A172 (cell line): ENCODE measurements around the gene FKBP2. TPM values are rescaled to one million over a fixed set of nuclear protein-coding genes. Genes with fewer than 3 reads are reported as not detected.

Experiments used
- DNase-seq: peaks from one replicate; pipeline ENCODE4 v3.0.0-alpha.2; 2015; ENCODE audit warnings: low spot score
- total RNA-seq: library from RNA; depleted of rRNA; stranded (reverse); fragments of >200 nt; shearing (Covaris generic); gene quantifications from 2 replicates; pipeline ENCODE4 v1.2.3, GENCODE V29; 2014; rRNA removed

Gene FKBP2
- total RNA-seq, 1 experiment from 2014 or later = 40.5 TPM

DNA sequence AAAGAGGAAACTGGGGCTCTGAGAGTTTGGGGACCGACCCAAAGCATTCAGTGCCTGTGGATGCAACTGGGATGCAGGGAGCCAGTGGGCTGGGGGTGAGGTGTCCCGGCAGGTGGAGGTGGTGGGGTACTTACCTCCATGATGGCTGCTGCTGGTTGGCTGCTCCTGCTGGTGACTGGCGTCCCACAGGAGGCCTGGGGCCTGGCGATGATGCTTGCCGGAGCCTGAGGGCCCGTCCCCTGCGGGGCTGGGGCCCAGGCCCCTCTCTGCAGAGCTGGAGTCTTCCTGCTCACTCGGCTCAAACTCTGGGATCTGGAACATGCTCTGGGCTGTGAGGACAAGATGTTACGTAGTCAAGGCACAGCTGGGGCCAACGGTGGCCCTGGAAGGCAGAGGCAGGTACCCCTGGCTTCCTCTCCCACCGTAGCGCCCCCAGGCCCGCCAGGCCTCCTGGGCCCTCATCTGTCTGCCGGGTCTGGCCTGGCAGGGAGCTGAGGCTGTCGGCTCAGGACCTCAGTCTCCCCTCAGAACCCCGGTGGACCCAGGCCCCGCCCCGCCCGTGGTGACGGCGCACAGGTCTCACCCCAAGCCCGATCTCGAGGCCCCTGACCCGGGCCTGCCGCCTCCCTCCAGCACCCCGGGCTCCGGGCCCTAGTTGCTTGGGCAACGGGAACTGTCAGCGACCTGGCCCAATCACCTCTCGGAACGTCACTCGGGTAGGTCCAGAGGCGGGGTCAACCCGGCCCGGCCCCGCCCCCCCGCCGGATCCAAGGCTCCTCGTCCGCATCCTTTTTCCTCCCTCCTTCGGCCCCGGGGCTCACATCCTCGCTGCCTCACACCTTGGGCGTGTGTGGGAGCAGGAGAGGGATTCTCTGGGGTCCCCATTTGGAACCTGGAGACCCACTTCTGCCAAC is 43.4 kb downstream of the FKBP2 start, which contains the start of gene BAD:
BAD (minus strand) TSS at position 618 of the 914 bp plus-strand sequence; CDS start at position 321, 297 bp downstream.
- peak; percentile 87 for DNase-seq

DNA sequence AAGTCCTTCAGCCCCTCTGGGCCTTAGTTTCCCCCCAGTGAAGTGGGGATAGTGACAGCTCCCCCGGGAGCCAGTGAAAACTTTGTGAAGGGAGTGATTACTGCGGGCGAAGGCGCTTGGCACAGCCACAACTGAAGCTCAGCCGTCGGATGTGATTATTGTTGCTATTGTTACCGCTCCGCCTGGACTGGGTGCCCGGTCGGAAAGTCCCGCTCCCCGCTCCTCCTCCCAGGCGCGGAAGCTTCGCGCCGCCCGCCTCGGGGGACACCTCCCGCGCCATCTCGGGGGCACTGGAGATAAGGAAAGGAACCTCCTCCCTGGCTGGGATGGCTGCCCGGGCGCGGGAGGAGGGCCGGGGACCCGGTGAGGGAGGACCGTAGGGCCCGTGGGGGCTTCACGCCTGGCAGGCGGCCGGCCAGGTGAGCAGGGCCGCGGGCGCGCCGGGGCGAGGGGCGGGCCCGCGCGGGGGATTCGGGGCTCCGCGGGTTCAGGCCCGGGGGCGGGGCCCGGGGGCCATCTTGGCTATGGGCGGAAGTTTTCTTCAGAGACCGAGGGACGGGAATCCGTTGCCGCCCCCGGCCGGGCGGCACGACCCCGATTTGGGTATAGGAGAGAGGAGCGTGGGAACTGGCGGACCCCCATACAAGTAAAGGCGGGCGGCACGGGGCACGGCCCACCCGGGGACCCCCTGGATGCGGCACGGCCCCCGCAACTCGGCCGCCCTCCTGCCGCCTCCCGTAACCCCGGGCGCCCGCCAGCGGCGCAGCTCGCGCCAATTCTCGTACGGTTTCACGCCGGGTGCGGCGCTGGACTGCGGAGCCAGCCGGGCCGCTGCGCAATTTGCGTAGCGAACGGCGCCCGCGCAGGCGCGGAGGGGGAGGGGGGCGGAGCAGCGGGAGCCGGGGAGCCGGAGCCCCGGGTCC is 44.3 kb downstream of the FKBP2 start, which contains the start of gene GPR137:
GPR137 (plus strand) TSS at position 887 of the 923 bp plus-strand sequence. CDS start 677 bp downstream, outside the sequence.
- peak; percentile 57 for DNase-seq

DNA sequence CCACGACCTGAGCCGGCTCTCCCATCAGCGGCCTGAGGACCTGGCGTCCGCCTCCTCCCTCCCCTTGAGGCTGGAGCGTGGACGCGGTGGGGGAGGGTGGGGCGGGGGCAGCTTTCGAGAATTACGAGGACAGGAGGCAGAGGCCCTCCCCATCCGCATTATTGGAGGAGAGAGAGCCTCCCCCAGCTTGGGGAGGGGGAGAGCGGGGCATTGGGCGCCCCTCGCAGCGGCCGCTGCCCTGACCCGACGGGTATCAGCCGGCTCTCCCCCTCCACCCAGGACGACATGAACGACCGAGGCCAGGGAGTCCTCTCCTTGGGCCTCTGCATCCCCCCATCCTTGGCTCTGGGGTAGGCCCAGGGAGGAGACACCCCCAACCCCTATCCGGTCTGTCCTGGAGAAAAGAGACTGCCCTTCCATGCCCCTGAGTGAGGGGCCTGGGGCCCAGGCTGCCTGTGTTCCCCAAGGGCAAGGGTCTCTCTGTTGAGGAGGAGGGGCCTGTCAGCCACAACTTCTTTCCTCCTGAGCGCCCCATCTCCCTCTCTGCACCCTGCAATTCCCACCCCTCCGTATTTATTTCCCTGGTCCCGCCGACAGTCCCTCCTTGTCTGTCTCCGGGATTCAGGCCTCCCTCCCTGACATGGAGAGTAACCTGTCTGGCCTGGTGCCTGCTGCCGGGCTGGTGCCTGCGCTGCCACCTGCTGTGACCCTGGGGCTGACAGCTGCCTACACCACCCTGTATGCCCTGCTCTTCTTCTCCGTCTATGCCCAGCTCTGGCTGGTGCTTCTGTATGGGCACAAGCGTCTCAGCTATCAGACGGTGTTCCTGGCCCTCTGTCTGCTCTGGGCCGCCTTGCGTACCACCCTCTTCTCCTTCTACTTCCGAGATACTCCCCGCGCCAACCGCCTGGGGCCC is 45.2 kb downstream of the FKBP2 start:
- DNase-seq = peak; percentile 29

DNA sequence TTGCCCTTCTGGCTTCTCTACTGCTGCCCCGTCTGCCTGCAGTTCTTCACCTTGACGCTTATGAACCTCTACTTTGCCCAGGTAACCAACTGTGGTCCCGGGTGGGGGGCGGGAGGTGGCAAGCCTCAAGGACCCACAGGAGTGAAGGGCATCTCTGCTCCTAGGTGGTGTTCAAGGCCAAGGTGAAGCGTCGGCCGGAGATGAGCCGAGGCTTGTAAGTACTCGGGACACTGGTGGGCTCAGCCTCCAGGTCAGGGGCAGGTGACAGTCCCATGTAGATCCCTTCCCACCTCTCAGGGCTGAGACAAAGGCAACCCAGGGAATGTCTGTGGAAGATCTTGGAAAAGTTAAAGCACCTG is 45.9 kb downstream of the FKBP2 start:
- DNase-seq = no peak

DNA sequence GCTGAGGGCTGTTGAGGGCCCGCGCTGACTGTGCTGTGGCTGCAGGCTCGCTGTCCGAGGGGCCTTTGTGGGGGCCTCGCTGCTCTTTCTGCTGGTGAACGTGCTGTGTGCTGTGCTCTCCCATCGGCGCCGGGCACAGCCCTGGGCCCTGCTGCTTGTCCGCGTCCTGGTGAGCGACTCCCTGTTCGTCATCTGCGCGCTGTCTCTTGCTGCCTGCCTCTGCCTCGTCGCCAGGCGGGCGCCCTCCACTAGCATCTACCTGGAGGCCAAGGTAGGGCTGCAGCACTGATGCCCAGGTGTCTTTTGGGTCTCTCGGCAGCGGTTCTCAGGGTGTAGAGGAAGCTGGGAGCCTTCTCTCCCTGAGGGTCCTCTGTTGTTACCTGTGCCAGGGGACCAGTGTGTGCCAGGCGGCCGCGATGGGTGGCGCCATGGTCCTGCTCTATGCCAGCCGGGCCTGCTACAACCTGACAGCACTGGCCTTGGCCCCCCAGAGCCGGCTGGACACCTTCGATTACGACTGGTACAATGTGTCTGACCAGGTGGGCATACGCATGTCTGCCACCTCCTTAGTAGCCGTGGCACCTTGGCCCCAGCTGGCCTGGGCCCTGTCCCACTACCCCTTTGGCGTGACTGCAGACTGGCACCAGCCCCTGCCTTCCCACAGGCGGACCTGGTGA is 46.9 kb downstream of the FKBP2 start:
- DNase-seq = no peak

DNA sequence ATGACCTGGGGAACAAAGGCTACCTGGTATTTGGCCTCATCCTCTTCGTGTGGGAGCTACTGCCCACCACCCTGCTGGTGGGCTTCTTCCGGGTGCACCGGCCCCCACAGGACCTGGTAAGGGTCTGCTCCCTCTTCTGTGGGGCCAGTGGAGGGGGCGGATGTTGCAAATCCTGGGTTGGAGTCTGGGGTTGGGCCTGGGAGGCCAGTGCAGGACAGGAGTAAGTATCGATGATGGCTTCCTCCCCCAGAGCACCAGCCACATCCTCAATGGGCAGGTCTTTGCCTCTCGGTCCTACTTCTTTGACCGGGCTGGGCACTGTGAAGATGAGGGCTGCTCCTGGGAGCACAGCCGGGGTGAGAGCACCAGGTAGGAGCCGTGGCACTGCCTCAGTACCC is 47.5 kb downstream of the FKBP2 start:
- no peak for DNase-seq

DNA sequence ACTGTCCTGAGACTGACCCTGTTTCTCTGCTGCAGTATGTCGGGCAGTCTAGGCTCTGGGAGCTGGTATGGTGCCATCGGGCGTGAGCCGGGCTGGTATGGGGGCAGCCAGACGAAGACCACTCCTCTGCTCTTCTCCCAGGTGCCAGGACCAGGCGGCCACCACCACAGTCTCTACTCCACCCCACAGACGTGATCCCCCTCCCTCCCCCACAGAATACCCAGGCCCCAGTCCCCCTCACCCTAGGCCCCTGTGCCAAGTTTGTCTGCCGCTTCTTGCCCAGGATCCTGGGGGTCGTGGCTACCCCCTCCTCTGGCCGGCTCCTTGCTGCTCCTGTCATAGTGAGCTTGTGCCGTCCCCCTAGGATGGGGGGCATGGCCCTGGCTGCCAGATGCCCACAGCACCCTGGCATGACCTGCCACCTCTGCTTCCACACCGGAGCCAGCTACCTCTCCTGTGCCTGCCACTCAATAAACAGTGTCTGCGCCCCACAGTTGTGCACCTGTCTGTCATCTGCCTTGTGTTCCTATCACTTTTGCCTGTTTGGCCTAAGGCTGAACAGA is 48.2 kb downstream of the FKBP2 start:
- DNase-seq = no peak

DNA sequence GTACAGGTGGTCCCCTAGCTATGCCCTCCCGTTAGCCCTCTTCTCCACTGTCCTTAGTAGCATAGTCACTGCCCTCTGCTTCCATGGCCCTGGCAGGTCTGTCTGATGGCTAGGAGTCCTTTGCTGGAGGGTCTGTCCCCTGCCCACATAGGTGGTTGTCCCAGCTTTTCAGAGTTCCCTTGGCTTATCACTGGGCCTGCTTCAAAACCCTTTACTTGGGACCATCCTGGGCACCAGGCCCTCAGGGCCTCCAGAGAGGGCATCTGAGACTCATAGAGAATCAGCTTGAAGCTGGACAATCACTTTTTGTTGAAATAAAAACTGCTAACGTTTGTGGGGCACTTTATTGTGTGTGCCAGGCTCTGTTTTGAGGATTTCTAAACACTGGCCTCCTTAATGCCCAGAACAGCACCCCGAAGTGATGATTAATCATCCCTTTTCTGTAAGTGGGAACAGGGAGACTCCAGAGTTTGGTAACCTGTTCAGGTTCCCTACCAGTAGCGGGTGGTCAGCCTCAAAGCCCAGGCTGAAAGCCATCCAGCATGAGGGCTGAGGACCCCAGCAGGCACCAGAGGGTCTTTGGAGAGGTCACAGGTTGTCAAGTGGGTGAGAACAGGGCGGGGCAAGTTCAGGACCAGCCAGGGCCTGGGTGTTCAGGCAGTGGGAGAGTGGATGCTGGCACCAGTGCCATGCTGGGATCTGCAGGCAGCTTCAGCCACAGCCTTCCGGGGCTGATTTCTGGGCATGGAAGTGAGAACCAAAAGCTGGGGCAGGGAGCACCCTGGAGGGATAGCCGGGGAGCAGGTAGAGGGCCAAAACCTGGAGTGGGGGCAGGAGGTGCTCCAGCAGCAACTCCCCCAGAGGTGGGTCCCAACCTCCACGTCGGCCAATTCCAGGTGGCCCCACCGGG is 49.7 kb downstream of the FKBP2 start:
- DNase-seq = no peak

DNA sequence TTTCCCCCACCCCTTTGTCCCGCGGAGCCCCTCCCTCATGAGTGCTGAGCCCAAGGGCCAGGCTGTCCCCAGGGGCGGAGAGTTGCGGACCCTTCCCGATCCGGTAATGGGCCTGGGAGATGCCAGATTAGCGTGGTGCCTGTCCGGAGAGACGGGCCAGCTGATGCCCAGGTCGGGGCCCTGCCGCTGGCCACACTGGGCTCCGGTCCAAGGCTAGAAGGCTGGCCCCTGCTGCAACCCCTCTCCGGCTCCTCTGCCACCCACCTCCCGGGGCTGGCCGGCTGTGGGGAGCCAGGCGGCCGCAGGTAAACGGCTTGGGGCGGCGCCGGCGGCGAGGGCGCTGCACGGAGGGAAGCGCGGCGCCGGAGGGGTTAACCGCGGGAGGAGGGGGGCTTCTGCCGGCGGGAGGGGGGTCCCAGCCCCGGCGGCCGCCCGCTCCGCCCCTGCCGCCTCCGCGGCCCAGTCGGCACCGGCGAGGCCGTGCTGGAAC is 50.4 kb downstream of the FKBP2 start, which contains the start of gene KCNK4:
KCNK4 (plus strand) TSS at position 41 of the 490 bp plus-strand sequence. CDS start 1,717 bp downstream, outside the sequence.
- no peak for DNase-seq

DNA sequence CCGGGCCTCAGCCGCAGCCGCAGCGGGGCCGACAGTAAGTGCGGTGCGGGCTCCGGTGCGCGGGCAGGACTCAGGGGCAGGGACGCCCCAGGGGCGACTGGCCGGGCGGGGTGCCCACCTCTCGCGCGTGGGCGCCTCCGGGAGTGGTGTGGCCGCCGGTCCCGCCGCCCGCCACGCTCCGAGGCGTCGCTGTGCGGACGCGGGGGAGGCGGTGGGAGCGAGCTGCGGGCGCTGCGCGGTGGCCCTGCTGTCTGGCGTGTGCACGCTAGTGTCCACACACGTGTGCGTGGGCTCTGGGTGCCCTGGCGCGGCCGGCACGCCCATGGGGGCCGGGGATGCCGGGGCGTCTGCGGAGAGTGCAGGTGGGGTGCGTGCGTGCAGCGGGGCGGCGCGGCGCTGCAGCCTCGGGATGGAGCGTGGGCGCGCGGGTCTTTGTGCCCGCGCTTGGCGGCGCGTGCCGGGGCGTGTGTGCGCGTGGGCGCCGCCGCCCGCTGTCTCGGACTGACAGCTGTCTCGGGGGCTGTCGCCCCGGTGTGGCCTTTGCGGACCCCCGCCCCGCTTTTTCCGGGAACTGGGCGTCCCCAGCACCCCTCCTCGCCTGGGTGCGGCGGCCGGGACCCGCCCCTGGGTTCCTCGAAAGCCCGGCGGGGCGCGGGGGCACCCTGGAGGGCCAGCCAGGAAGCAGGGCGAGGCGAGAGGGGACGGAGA is 51.0 kb downstream of the FKBP2 start:
- no peak for DNase-seq

DNA sequence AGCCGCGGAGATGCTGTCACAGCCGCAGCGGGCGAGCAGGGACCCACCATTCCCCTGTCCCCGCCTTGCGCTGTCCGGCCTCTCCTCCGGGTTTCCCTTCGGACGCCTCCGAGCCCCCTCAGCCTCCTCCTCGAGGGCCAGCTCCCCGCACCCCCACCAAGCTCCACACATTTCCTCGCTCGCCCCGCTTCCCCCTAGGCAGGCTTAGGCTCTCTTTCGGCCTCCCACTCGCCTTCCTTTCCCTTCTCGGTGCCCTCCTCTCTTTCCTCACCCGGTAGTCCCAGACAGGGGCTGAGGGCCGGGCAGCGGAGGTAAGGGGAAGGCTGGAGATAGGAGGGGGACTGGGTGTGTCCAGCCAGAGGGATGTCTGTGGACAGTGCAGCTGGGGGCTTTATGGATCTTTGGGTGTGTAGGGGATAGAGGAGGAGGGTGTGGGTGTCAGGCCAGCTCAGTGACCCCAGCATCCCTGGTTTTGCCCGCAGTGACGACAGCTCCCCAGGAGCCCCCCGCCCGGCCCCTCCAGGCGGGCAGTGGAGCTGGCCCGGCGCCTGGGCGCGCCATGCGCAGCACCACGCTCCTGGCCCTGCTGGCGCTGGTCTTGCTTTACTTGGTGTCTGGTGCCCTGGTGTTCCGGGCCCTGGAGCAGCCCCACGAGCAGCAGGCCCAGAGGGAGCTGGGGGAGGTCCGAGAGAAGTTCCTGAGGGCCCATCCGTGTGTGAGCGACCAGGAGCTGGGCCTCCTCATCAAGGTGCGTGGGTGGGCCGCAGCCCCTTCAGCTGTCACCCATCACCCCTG is 51.8 kb downstream of the FKBP2 start:
- DNase-seq = no peak

Other genes starting within 250 kb of the FKBP2 start
- not detected in 2 replicates for gene FLRT1, start 205.2 kb upstream of the FKBP2 start, total RNA-seq
- 2.9 and 6.3 TPM in 2 replicates for gene MACROD1, start 75.0 kb upstream of the FKBP2 start, total RNA-seq
- 424 and 474 TPM in 2 replicates for gene STIP1, start 54.9 kb upstream of the FKBP2 start, total RNA-seq
- gene FERMT3, start 34.4 kb upstream of the FKBP2 start, total RNA-seq = 15.1 and 18.7 TPM in 2 replicates
- 33.8 and 47.3 TPM in 2 replicates for gene TRPT1, start 14.9 kb upstream of the FKBP2 start, total RNA-seq
- gene NUDT22, start 14.8 kb upstream of the FKBP2 start, total RNA-seq = 49.3 and 71.5 TPM in 2 replicates
- gene DNAJC4, start 10.5 kb upstream of the FKBP2 start, total RNA-seq = 3.0 and 12.0 TPM in 2 replicates
- 24.4 and 33.0 TPM in 2 replicates for gene VEGFB, start 6.5 kb upstream of the FKBP2 start, total RNA-seq
- 455 and 478 TPM in 2 replicates for gene PPP1R14B, start 5.8 kb downstream of the FKBP2 start, total RNA-seq
- gene PLCB3, start 10.4 kb downstream of the FKBP2 start, total RNA-seq = 51.0 and 64.8 TPM in 2 replicates
- gene BAD, start 43.6 kb downstream of the FKBP2 start, total RNA-seq = 219 TPM in 2 replicates
- 52.1 and 60.8 TPM in 2 replicates for gene GPR137, start 44.8 kb downstream of the FKBP2 start, total RNA-seq
- gene KCNK4, start 50.2 kb downstream of the FKBP2 start, total RNA-seq = 0.07 TPM in 1 of 2 replicates, not detected in the other
- gene CATSPERZ, start 59.3 kb downstream of the FKBP2 start, total RNA-seq = not detected in 2 replicates
- gene ESRRA, start 64.4 kb downstream of the FKBP2 start, total RNA-seq = 30.4 and 46.6 TPM in 2 replicates
- 454 and 683 TPM in 2 replicates for gene TRMT112, start 76.5 kb downstream of the FKBP2 start, total RNA-seq
- gene PRDX5, start 77.0 kb downstream of the FKBP2 start, total RNA-seq = 300 and 344 TPM in 2 replicates
- 6.6 and 6.9 TPM in 2 replicates for gene CCDC88B, start 99.1 kb downstream of the FKBP2 start, total RNA-seq
- gene RPS6KA4, start 118.1 kb downstream of the FKBP2 start, total RNA-seq = 77.4 and 78.2 TPM in 2 replicates